ENCODE data around the gene ACBD6.
A peak's percentile ranks its signal among the peaks of the same experiment; 100 is the strongest.

ACBD6 gene

DNA sequence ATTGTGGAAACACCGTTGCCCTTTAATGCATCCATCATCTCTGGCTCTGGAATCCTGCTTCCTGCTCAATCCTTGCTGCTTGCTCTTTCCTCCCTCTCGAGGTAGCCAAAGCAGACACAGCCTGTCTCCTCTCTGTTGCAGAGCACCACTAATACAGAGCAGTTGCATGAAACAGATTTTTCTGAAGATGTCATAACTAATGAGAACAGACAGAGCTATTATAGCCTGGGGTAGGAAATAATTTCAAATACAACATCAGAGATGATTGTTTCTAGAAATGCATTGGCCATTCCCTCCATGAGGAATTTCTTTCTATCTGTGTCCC, 23.3 kb upstream of the ACBD6 start:
- no peak for DNase-seq (ENCODE audit: low spot score)

- no peak for DNase-seq (ENCODE audit: low spot score)
Observed at GRCh38 chr1:180524915-180525714, 22.7 kb upstream of the ACBD6 start.

DNA sequence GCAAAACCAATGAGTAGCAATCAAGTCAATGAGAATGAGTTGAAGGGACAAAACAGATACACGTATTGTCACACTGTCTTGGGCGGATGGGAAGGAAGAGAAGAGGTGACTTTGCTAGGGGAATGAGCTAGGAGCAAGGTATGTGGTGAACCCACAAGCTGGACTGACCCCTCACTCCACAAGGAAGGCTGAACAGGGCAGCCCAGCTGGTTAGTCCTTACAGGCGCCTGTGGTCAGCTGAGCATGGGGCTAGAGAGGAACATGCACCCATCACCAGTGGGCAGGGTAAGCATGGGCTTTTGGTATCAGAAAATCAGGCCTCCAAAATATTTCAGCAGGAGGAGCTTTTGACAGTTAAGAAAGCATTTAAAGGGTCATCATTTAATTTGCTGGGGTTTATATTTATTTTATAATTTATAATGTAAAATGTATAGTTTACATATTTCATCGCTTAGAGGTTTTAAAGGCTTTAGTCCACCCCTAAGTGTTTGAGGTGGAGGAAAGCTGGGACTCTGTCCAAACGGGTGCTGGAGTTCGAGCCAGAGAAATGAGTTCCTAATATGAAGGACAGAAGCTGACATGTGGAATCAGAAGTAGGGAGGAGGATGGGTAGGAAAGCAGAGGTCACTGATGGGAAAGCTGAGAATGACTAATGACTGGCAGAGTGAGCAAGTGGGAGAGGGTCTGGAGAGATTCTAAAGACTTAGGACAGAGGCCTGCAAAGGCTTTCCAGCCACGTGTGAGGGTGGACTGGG, 22.0 kb upstream of the ACBD6 start:
- no peak for DNase-seq (ENCODE audit: low spot score)

GRCh38 chr1:180522213-180522515, 19.8 kb upstream of the ACBD6 start:
- DNase-seq (ENCODE audit: low spot score): no peak

DNA sequence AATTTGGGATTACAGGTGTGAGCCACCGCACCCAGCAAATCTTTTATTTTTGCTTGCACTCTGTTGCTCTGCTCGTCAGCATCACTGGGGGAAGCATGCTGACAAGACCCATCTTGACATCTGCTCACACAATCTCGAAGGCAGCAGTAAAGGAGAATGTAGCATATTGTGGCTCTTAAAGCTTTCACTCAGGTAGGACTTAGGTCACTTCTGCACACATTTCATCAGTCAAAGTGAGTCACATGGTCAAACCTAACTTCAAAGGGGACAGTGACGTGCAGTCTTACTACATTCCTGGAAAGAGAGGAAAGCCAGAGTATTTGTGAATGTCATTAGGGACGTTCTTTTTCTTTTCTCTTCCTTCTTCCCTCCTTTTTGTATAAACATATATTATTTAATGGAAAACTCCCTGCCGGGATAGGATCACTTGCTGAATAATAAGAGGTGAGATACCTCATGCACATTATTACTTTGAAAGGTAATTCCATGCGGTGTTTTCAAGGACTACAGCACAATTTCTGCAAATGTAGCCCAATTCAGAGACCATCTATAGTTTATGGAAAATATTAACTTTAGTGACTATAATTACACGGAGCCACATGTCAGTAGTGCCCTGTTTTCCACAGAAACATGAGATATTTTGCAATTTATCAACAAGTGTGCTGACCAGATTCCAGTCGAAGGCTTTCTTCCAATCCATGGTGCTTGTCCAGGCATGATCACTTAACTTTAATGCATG, 19.3 kb upstream of the ACBD6 start:
- no peak for DNase-seq (ENCODE audit: low spot score)

DNA sequence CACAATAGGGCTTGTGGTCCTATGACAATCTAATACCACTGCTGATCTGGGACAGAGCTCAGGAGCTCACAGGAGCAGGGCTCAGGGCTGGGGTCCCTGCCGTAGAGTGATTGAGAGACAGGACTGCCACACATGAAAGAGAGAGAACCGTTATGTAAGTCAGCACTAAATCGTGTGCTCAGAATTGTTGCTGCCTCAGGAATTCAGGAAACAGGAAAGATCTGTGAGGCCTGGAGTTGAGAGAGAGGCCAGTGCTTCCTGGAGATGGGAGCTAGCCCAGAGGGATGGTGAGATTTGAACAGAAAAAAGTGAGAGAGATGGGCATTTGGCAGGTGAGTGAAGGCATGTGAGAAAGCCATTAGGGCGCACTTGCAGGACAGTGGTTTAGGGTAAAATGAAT, 17.5 kb upstream of the ACBD6 start:
- DNase-seq (ENCODE audit: low spot score): no peak

GRCh38 chr1:180515857-180516388, 13.5 kb upstream of the ACBD6 start:
- DNase-seq (ENCODE audit: low spot score): peak; percentile 91

- no peak for DNase-seq (ENCODE audit: low spot score)
Observed at GRCh38 chr1:180515364-180515763, 13.0 kb upstream of the ACBD6 start.

DNA sequence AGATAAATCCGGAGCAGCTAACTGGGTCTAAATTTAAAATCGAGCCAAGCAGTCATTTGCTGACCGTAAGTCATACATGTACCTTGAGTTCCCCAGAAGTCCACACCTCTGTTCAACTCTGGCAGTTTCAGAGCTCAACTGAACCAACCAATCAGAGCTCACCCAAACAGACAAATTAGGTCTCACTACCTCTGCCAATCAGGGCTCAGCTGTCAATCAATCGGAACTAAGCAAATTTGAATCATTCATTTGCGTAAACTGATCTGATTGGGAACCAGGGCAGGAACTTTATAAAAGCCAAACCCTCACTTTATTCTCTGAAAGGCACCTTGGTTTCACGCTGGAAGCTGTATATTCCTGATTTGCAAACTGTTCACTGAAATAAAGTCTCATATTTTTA, 11.2 kb upstream of the ACBD6 start:
- DNase-seq (ENCODE audit: low spot score): no peak

GRCh38 chr1:180510882-180511281, 8.5 kb upstream of the ACBD6 start:
- no peak for DNase-seq (ENCODE audit: low spot score)

DNA sequence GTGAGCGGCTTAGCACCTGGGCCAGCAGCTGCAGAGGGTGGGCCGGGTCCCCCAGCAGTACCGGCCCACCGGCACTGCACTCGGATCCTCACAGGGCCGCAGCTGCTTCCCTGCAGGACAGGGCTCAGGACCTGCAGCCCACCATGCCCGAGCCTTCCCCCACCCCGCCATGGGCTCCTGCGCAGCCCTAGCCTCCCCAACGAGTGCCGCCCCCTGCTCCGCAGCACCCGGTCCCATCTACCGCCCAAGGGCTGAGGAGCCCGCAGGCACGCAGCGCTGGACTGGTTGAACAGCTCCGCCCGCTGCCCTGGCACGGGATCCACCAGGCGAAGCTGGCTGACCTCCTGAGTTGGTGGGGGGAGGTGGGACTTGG, 6.3 kb upstream of the ACBD6 start:
- no peak for DNase-seq (ENCODE audit: low spot score)

GRCh38 chr1:180507795-180508724, 5.7 kb upstream of the ACBD6 start:
- no peak for DNase-seq (ENCODE audit: low spot score)

- no peak for DNase-seq (ENCODE audit: low spot score)
Observed at GRCh38 chr1:180505732-180506335, 3.5 kb upstream of the ACBD6 start.

DNA sequence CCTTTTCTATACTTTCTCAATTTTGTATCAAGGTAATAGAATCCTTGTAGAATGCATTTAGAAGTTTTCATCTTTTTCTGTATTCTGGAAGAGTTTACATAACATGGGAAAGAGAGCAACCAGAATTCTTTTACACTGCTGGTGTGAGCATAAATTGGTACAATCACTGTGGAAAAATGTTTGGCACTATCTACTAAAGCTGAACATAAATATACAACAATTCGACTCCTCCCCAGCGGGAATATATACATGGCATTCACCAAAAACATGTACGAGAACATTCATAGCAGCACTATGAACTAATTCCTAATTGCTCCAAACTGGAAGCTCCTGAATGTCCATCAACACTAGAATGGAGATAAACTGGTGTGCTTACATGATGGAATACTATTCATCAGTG, 1.8 kb upstream of the ACBD6 start:
- no peak for DNase-seq (ENCODE audit: low spot score)

DNA sequence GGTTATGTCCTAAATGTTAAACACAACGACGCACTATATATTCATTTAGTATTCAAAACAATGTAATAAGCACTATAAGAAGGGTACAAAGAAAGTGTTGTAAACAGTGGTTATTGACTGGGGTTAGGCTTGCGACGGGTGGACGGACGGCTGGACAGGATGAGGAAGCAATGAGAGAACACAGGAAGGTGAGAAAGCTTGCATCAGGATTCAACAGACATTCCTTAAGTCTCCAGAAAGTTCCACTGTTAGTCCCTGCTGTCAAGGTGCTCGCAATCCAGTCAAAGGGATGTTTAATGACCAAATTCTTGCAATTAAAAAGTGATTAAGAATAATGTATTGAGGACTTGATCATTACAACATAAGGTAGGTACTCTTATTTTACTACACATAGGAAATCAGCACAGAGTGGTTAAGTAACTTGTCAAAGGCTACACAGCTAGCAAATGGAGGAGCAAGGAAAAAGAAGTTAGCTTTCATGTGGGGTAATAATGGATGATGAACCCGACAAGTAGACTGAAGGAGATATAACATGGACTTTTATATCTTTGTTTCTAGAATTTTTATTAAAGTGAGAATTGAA, 994 bp upstream of the ACBD6 start:
- peak; percentile 33 for DNase-seq (ENCODE audit: low spot score)

GRCh38 chr1:180501865-180502360, 464 bp downstream of the ACBD6 start:
- DNase-seq (ENCODE audit: low spot score): peak; percentile 69

DNA sequence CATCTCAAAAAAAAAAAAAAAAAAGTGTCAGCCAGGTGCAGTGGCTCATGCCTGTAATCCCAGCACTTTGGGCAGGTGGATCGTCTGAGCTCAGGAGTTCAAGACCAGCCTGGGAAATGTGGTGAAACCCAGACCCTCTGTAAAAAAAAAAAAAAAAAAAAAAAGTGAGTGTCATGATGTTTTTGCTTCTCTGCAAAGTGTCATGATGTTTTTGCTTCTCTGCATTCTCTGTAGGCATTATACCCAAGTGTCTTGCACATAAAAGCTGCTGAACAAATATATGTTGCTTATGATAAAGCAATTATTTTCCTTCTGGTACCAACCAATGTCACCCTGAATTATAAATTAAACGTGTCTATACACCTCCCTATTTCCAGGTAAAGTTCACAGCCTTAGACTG, 1.7 kb downstream of the ACBD6 start:
- DNase-seq (ENCODE audit: low spot score): no peak

DNA sequence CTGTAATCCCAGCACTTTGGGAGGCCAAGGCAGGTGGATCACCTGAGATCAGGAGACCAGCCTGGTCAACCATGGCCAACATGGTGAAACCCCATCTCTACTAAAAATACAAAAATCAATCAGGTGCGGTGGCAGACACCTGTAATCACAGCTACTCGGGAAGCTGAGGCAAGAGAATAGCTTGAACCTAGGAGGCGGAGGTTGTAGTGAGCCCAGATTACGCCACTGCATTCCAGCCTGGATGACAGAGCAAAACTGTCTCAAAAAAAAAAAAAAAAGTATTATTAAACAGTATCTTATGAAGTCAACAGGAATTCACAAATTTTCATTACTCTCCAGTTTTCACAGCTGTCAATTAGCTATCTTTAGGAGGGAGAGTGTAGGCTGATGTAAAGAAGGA, 3.8 kb downstream of the ACBD6 start:
- DNase-seq (ENCODE audit: low spot score): no peak

- no peak for DNase-seq (ENCODE audit: low spot score)
Observed at GRCh38 chr1:180497826-180498225, 4.6 kb downstream of the ACBD6 start.

- no peak for DNase-seq (ENCODE audit: low spot score)
Observed at GRCh38 chr1:180494370-180494769, 8.0 kb downstream of the ACBD6 start.

DNA sequence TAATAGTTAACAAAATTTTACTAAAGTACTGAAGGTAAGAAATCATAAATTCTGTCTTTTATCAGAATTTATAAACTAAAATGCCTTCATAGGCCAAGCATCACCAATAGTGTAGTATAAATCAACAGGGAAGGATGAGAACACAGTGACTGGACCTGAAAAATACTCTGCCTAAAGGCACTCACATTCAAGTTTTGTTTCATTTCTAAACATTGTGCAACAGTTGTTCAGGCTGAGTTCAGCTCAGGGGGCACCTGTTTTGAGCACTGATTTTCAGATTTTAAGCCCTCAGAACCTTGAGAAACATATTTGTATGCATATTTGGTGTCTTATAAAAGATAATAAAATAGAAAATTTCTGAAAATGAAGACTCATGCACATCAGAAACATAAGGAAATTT, 12.4 kb downstream of the ACBD6 start:
- no peak for DNase-seq (ENCODE audit: low spot score)

All from COLO829 (cell line).